T-helper 17 cell (primary cell): ENCODE data around the gene SPEF1. TPM values are rescaled to one million over a fixed set of nuclear protein-coding genes. Genes with fewer than 3 reads are reported as not detected.
A peak's percentile ranks its signal among the peaks of the same experiment; 100 is the strongest.

Experiments
- ATAC-seq: fragments of 150-1000 bp; cut with Tn5 transposase; 2 replicates; pipeline ENCODE4 v1.10.0; 2021; ENCODE audit warnings: mild to moderate bottlenecking, moderate library complexity
- DNase-seq, 3 donors: peaks; one replicate each; pipeline versions ENCODE4 v3.0.0 to v3.0.0-alpha.2; 2020 to 2021
- H3K9me3 ChIP-seq: one replicate; pipeline ENCODE4 v1.7.0; 2013; ENCODE audit warnings: low read length, mild to moderate bottlenecking; ENCODE audit not compliant: control insufficient read depth, poor library complexity, severe bottlenecking
- H3K27ac Mint-ChIP-seq: one replicate; pipeline ENCODE4 v1.8.0; 2022; ENCODE audit warnings: mild to moderate bottlenecking, moderate library complexity, mixed read lengths
- H3K27me3 Mint-ChIP-seq: one replicate; pipeline ENCODE4 v1.8.0; 2022; ENCODE audit warnings: mixed read lengths
- H3K36me3 Mint-ChIP-seq: one replicate; pipeline ENCODE4 v1.8.0; 2022; ENCODE audit warnings: low read depth, mixed read lengths
- H3K4me1 Mint-ChIP-seq: one replicate; pipeline ENCODE4 v1.8.0; 2022; ENCODE audit warnings: mild to moderate bottlenecking, mixed read lengths
- H3K4me3 Mint-ChIP-seq: one replicate; pipeline ENCODE4 v1.8.0; 2022; ENCODE audit warnings: mild to moderate bottlenecking, moderate library complexity, mixed read lengths
- total RNA-seq, 4 donors: library from RNA in 2 of 4; stranded (reverse) in 2 of 4; gene quantifications; one replicate each; pipeline ENCODE4 v1.2.3 and lab custom pipeline; 2022 to 2026

The SPEF1 gene
- total RNA-seq, 2 donors from 2014 or later: 0.18 TPM; not detected in 1

DNA sequence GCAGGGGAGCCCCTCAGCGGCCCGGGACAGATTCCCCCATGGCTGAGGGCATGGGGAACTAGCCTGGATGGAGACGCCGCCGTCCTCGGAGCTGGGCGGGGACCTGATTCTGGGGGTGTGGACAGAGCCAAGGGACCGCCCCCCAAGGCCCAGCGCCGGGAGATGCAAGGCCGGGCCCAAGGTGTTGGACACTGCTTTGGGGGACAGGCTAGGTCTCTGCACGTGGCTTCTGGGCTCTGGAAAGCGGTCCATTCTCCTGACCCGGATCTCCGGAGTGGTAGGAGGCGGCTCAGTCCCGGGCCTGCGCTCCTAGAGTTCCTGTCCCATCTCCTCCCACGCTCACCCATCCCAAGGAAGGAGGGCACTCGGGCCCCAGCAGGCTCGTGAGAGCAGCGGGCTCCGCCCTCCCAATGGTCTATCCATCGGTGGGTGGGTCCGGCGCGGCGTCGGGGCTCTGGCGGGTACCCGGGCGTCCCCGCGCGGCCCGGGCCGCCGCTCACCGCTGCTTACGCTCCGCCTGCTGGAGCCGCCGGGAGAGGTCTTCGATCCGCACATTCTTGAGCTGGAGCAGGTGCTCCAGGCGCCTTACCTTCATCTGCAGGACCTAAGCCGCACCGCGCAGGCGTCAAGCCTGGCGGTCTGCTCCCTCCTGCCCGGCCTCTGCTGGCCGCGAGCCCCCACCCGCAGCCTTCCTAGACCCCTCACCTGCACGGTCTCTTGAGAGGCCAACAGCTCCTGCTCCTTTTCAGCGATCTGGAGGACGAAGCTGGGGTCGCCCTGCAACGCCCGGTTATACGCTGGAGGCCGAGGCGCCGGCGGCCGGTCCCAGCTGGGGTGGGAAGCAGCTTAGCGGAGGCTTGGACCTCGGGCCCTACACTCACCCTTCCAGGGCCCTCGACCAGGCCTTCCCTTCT, 3.3 kb downstream of the SPEF1 start:
- no peaks in the 10 kb centered on the region for H3K9me3 ChIP-seq
- no peak overlapping the region for H3K27ac Mint-ChIP-seq
- H3K27me3 Mint-ChIP-seq: no peaks in the 10 kb centered on the region
- peak; percentile 71 for ATAC-seq
- peak in 2 of 3 donors; percentile 36 to 41 for DNase-seq
- H3K4me3 Mint-ChIP-seq: peak overlapping the region; percentile 89
- peaks cover 24% of the 10 kb centered on the region for H3K4me1 Mint-ChIP-seq
- no peaks in the 10 kb centered on the region for H3K36me3 Mint-ChIP-seq

DNA sequence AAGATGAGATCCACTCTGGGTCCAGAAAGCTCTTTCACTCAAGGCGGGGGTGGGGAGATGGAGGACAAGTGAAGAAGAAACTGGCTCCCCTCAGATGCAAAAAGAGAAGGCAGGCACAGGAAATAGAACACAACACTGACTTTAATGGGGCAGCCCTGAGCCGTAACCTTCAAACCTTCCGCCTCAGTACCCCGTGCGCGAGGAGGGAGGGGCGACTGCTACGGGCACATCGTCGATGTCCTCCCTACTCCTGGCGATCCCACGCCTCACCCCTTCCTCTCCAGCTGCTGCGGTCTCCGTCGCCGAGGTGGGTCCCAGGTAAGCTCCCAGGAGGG, 3.9 kb downstream of the SPEF1 start:
- Mint-ChIP-seq H3K4me1 (peaks cover 24% of the 10 kb centered on the region), H3K27ac (no peak overlapping the region), H3K36me3 (no peaks in the 10 kb centered on the region), H3K27me3 (no peaks in the 10 kb centered on the region), H3K4me3 (peak overlapping the region; percentile 89)
- ATAC-seq (peak; percentile 62), DNase-seq (no peak)
- no peaks in the 10 kb centered on the region for H3K9me3 ChIP-seq

DNA sequence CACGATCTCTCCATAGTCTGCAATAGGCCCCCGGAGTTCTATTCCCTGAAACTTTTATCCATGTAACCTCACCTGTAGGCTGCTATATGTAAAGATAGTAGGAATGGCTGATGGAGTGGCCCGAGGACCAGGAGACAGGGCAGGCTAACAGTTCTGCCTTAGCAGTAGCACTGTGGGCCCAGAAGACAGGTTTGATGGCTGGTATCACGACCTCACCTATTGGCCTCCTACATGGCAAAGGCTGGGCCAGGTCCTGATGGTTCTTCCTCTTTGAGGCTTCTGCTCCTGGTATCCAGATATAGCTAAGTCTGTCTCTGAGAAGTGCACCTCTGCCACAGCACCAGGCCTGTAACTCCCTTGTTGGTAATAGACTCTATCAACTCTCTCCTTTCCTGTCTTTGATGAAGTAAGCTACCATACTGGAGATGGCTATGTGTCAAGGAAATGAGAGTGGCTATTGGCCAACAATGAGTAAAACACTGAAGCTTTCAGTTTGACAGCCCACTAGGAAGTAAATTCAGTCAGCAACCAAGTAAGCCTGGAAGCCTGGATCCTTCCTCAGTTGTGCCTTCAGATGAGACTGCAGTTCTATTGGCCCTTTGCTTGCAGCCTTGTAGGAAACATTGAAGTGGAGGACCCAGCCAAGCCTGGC, 5.7 kb downstream of the SPEF1 start:
- ATAC-seq (no peak), DNase-seq (no peak)
- no peak overlapping the region for H3K27ac Mint-ChIP-seq
- no peaks in the 10 kb centered on the region for H3K36me3 Mint-ChIP-seq
- no peaks in the 10 kb centered on the region for H3K27me3 Mint-ChIP-seq
- H3K4me1 Mint-ChIP-seq: peaks cover 17% of the 10 kb centered on the region
- no peak overlapping the region for H3K4me3 Mint-ChIP-seq
- H3K9me3 ChIP-seq: no peaks in the 10 kb centered on the region

DNA sequence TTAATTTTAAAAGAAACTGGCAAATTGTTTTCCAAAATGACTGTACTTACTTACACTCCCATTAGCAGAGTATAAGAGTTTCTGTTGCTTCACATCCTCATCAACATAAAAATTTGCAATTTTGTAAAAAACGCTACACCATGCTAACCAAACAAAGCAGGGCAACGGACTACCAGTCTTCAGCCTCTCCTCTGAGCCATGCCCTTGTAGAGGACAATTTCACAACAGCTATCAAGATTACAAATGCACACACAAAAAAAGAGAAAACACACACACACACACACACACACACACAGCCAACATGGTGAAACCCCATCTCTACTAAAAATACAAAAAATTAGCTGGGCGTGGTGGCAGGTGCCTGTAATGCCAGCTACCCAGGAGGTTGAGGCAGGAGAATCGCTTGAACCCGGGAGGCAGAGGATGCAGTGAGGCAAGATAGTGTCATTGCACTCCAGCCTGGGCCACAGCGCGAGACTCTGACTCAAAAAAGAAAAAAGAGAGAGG, 9.6 kb downstream of the SPEF1 start:
- H3K9me3 ChIP-seq: no peaks in the 10 kb centered on the region
- Mint-ChIP-seq H3K4me1 (peaks cover 12% of the 10 kb centered on the region), H3K36me3 (no peaks in the 10 kb centered on the region), H3K4me3 (no peak overlapping the region), H3K27me3 (no peaks in the 10 kb centered on the region), H3K27ac (no peak overlapping the region)
- no peak for ATAC-seq
- DNase-seq: no peak

DNA sequence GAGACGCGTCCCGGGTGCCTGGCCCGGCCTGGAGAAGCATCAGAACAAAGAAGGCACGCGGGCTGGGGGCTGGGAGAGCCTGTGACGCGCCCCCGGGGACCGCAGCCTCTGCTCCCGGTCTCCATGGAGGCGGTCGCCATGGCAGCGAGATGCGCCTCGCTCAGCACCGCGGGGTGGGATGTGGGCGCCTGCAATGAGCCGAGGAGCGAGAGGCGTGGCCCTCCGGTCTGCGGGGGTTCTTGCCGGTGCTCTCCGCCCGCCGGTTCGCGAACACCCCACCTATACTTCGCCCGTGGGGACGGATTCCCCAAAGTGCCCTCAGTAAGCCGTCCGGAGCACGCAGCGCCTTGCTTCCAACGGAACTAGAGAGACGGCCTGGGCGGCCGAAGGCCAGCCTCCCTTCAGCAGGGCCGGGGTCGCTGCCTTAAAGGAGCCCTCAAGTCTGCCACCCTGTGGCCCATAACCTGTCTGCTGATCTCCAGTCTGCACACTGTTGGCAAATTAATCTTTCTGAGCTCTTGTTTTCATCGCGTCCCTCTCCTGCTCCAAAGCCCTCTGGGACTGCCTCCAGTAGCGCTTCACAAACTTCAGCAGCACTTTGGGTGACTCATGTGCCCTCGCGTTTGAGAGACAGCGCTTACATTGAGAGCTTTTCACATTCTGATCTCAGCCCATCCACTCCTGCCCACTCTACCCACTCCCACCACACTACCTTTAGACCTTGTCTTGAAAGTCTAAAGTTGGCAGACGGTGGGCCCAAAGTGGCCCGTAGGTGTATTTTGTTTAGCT, 12.7 kb downstream of the SPEF1 start:
- DNase-seq (peak; percentile 81 to 87 (median 83)), ATAC-seq (peak; percentile 73)
- Mint-ChIP-seq H3K27ac (peak overlapping the region; percentile 91), H3K4me1 (peaks cover 17% of the 10 kb centered on the region), H3K27me3 (no peaks in the 10 kb centered on the region), H3K36me3 (no peaks in the 10 kb centered on the region), H3K4me3 (peak overlapping the region; percentile 87)
- H3K9me3 ChIP-seq: no peaks in the 10 kb centered on the region

DNA sequence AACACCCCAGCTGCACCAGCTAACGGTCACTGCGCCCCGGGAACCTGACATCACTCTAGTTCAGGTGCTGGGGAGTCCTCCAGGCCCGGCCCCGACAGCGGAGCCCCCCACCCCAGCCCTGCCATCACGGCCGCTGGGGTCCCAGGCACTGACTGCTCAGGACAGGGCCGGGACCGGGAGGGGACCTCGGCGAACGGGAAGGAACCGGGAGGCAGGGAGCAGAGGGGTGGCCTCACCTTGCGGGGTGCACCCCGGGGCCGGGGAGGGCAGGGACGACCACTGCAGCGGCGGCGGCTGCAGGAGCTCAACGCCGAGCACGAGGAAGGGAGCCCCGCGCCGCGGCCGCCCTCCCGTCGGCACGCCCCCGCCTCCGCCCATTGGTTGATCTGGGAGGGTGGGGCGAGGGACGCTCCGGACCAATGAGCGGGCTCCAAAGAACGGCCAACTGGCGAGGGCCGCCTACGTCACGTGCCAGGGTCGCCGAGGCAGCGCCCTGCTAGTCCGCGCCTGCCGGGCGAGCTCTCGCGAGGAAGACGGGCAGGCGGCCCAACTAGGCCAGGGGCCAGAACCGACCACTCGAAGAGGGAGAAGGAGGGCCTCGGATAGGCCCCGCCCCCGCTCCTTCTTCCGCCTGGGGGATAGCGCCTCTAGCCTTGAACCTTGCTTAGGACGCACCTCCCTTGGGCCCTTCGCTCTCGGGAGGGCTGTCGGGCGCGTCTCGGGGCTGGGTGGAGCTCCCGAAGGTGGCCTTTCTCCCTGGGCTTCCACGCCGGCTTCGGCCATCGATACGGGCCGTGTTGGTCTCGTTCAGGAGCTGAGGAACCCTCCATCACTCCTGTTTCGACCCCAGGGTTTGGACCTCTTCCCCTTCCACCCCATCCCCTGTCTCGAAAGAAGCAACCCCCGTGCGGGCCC, 13.6 kb downstream of the SPEF1 start, which contains the start of gene ADISSP:
Gene ADISSP, minus strand, starts transcription at position 327 of the 915 bp plus-strand sequence. CDS start 7,653 bp downstream, outside the sequence.
- DNase-seq (peak; percentile 94), ATAC-seq (peak; percentile 88)
- Mint-ChIP-seq H3K4me1 (peaks cover 17% of the 10 kb centered on the region), H3K27me3 (no peaks in the 10 kb centered on the region), H3K4me3 (peak within 1 kb of the TSS; percentile 87), H3K27ac (peak within 1 kb of the TSS; percentile 91), H3K36me3 (no peaks in the 10 kb centered on the region)
- no peaks in the 10 kb centered on the region for H3K9me3 ChIP-seq

DNA sequence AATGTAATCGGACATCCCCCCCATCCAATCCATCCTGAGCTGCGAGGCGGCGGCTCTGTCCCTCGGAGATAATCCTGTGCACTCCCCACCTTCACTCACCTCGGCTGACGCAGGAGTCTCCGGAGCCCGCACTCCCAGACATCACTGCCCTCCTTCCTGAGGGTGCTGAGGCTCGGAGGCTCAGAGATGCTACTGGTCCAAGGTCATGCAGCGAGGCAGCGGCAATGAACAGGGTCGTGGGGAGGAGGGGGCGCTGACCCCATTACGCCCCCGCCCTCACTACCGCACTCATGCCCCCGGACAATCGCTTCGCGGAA, 14.2 kb downstream of the SPEF1 start:
- no peaks in the 10 kb centered on the region for H3K27me3 Mint-ChIP-seq
- no peak overlapping the region for H3K27ac Mint-ChIP-seq
- H3K4me3 Mint-ChIP-seq: peak overlapping the region; percentile 87
- ATAC-seq (no peak), DNase-seq (no peak)
- no peaks in the 10 kb centered on the region for H3K9me3 ChIP-seq
- H3K36me3 Mint-ChIP-seq: no peaks in the 10 kb centered on the region
- H3K4me1 Mint-ChIP-seq: peaks cover 17% of the 10 kb centered on the region

DNA sequence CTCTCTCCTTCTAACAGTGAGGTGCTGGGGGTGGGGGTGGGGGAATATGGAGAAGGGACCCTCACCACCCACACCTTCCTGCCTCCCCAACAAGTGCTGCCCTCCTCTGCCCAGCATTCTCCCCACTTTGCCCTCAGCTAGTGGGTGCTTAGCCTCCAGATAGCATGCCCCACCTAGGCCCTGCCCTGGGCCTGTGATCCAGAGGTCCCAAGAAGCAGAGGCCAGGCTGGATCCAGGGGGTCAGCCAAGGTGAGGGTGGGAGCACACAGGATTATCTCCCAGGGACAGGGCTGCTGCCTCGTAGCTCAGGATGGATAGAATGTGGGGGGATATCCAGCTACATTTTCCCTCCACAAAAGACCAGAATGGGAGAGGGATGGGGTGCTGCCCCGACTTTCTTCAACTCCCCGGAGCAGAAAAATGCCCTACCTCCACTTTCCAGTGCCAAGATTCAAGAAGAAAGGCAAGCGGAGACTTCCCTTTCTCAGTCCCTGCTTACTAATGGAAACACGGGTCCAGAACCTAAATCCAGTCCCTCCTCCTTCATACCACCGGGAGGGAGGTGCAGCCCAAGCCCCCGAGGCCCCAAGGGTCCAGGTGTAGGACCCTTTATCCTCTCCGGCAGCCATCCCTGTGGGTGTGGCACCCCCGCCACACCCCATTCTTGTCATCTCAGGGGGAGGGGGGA, 14.7 kb downstream of the SPEF1 start:
- Mint-ChIP-seq H3K36me3 (no peaks in the 10 kb centered on the region), H3K27me3 (no peaks in the 10 kb centered on the region), H3K4me1 (peaks cover 17% of the 10 kb centered on the region), H3K27ac (no peak overlapping the region), H3K4me3 (peak overlapping the region; percentile 87)
- DNase-seq (no peak), ATAC-seq (no peak)
- H3K9me3 ChIP-seq: no peaks in the 10 kb centered on the region

DNA sequence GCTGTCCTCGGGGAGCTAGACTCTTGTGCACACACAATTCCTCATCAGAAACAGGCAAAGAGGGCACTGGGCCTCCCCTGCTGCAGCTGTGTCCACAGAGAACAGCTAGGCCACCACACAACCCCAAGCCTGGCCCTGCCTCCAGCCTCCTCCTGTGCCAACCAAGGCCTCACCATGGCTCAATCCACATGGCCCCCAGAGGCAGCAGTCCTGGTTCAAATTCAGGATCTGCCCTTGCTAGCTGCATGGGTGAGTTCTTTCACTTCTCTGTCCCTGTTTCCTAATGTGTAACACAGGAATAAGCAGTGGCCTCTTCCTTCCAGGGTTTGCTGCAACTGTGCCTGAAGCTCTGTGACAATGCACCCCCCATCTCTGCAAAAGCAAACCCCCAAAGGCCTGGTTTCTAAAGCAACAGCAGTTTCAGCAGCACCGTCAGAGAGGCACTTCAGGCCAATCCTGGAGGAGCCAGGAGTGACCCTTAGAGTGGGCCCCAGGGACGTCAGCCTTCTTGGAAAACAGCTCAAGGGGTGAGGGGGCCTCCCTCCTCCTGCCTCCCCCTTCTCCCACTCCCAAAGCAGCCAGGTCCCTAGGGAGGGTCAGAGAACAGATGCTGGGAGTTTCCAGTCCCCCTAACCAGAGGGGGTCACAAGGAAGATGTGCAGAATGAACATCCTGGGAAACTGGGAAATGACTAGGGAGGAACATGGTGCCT, 15.9 kb downstream of the SPEF1 start:
- no peak for ATAC-seq
- H3K36me3 Mint-ChIP-seq: no peaks in the 10 kb centered on the region

DNA sequence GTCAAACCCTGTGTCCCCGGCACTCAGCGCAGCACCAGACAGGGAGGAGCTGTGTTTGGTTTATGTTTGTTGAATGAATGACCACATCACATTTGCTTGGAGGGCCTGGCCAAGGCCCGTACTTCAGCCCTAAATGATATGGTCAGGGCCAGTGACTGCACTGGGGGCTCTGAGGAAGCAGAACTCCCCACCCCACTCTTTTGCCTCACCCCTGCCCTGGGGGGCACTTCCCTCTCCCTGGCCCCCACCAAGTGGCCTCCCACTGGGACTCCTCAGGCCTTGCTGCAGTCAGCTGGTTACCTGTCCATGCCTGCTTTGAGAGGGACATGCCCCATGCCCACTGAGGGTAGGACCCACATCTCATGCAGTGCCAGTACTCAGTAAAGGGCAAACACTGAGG, 16.6 kb downstream of the SPEF1 start:
- no peaks in the 10 kb centered on the region for H3K9me3 ChIP-seq
- ATAC-seq (no peak), DNase-seq (no peak)
- H3K4me1 Mint-ChIP-seq: peaks cover 22% of the 10 kb centered on the region
- H3K4me3 Mint-ChIP-seq: no peak overlapping the region
- no peaks in the 10 kb centered on the region for H3K27me3 Mint-ChIP-seq
- H3K36me3 Mint-ChIP-seq: no peaks in the 10 kb centered on the region
- H3K27ac Mint-ChIP-seq: no peak overlapping the region

More for the DNA sequence above, 15.9 kb downstream of the SPEF1 start:
- no peak overlapping the region for H3K27ac Mint-ChIP-seq
- no peak for DNase-seq
- H3K4me1 Mint-ChIP-seq: peaks cover 17% of the 10 kb centered on the region
- H3K9me3 ChIP-seq: no peaks in the 10 kb centered on the region
- H3K4me3 Mint-ChIP-seq: no peak overlapping the region
- no peaks in the 10 kb centered on the region for H3K27me3 Mint-ChIP-seq

DNA sequence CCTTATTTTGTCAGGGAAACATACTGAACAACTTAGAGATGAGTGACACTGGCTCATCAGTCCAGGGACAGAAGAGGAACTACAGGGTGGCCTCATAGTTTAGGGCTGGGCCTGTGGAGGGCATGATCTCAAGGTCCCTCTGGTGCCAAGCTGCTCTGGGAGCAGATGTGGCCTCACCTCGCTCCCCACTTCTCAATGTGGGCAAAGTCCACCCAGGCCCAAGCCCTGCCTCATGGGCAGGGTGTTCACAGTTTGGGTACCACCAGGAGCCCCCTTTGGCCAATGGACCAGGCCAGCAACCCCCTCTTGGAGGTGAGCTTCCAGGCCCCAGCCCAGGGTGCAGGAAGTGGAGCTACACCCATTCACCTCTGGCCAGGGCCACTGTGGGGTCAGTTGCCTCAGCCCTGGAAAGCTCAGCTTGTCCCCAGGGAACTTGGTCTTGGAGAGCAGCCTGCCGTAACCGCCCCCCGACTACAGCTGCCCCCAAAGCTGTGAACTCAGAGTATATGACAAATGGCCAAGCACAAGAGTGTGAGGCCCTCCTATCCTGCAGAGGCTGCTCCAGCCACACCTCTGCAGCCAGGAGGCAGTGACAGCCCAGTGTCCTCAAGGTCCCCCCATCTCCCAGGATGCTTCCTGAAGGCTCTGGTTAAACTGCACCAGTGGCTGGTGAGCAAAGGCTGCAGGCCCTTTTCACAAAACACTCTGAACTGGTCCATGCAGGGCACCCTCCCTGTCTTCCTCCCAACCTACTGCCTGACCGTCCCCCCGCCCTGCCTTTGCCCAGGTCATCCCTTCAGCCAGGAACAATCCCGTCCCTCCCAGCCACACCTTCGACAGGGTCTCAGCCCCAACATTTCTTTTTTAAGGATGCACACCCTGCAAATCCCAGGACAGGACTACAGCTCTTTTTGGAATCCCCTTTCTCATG, 17.3 kb downstream of the SPEF1 start:
- no peak for DNase-seq
- no peak for ATAC-seq
- no peaks in the 10 kb centered on the region for H3K9me3 ChIP-seq
- peaks cover 20% of the 10 kb centered on the region for H3K4me1 Mint-ChIP-seq
- no peak overlapping the region for H3K27ac Mint-ChIP-seq
- H3K4me3 Mint-ChIP-seq: no peak overlapping the region
- H3K36me3 Mint-ChIP-seq: no peaks in the 10 kb centered on the region
- H3K27me3 Mint-ChIP-seq: no peaks in the 10 kb centered on the region
